GM15510 (cell line): ENCODE data around the gene ZNF512.

Experiments
- POLR2A ChIP-seq: IDR thresholded peaks from 3 replicates; pipeline ENCODE4 v1.6.1; 2011; ENCODE audit warnings: borderline replicate concordance; ENCODE audit not compliant: insufficient read length; ENCODE audit errors: extremely low read depth

ZNF512 gene

GRCh38 chr2:27581417-27582128 is 1.3 kb upstream of the ZNF512 start:
- TF ChIP-seq POLR2A, result no peak

- TF ChIP-seq POLR2A, result no peak
These were observed 630 bp upstream of the ZNF512 start for GRCh38 chr2:27582129-27582694.

- TF ChIP-seq POLR2A, result no peak
These were observed 611 bp downstream of the ZNF512 start for GRCh38 chr2:27583390-27583915.

GRCh38 chr2:27584597-27584996 is 1.8 kb downstream of the ZNF512 start:
- no peak for TF ChIP-seq POLR2A

- TF ChIP-seq POLR2A, result no peak
These were observed 4.2 kb downstream of the ZNF512 start for GRCh38 chr2:27587025-27587424.

- no peak for TF ChIP-seq POLR2A
These were observed 5.5 kb downstream of the ZNF512 start for GRCh38 chr2:27588308-27588707.

GRCh38 chr2:27591745-27592144 is 8.9 kb downstream of the ZNF512 start:
- TF ChIP-seq POLR2A, result no peak

GRCh38 chr2:27593240-27593639 is 10.4 kb downstream of the ZNF512 start:
- no peak for TF ChIP-seq POLR2A

GRCh38 chr2:27596627-27597026 is 13.8 kb downstream of the ZNF512 start:
- no peak for TF ChIP-seq POLR2A

GRCh38 chr2:27606611-27607010 is 23.8 kb downstream of the ZNF512 start:
- no peak for TF ChIP-seq POLR2A

GRCh38 chr2:27613985-27614384 is 31.1 kb downstream of the ZNF512 start:
- TF ChIP-seq POLR2A, result no peak

GRCh38 chr2:27615316-27615715 is 32.5 kb downstream of the ZNF512 start:
- no peak for TF ChIP-seq POLR2A

- TF ChIP-seq POLR2A, result no peak
These were observed 38.7 kb downstream of the ZNF512 start for GRCh38 chr2:27621524-27621923.

- TF ChIP-seq POLR2A, result no peak
These were observed 40.1 kb downstream of the ZNF512 start for GRCh38 chr2:27622921-27623384.

- TF ChIP-seq POLR2A, result no peak
These were observed 42.1 kb downstream of the ZNF512 start for GRCh38 chr2:27624943-27625342.

GRCh38 chr2:27627963-27628766 is 45.3 kb downstream of the ZNF512 start:
- TF ChIP-seq POLR2A, result no peak
